ENCODE results near the gene POLA1. TPM values are rescaled to one million over a fixed set of nuclear protein-coding genes. Genes with fewer than 3 reads are reported as not detected.
A peak's percentile ranks its signal among the peaks of the same experiment; 100 is the strongest.
"Not testable (repeated sequence)": the region's sequence is repeated elsewhere in the genome, so short reads cannot be mapped to it uniquely, and the experiment has no call there.

The POLA1 gene
- 10 to 100 TPM in 2 of 4 donors, 1 to 10 TPM in 2; 5.7 to 13.9 (median 9.9) TPM for total RNA-seq

DNA sequence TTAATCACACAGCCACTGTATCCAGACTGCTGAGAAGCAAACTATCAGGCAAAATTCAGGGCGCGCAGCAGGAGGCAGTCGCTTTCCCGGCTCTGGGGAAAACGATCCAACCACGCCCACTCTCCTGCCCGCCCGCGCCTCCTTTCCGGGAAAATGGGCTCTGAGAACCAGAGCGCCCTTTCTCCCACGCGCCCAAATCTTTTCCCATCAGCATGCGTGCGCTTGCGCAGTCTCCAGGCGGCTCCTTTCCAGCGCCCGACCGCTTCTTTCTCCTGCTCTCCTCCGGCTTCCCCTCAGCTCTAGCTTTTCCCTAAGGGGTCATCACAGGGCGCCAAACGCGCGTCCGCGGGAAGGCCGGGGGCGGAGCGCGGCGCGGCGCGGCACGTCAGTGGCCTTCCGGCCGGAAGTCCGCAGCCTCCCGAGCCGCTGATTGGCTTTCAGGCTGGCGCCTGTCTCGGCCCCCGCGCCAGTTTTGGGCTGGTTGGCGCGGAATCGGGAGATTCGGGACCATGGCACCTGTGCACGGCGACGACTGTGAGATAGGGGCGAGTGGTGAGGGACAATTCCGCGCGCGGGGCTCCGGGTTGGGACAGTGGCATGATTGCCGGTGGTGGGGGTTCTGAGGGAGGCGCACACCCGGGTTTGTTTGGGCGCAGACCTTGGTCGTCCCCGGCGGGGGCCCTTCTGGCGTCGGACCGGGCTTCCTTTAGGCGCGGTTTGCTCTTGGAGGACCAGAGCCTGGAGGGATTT, at the start of gene POLA1:
Gene POLA1 (plus strand): TSS at position 466 of the 750 bp plus-strand sequence. CDS start 44 bp downstream, at position 510.
- peak; percentile 98 for ATAC-seq (ENCODE audit: low FRiP score)
- TF ChIP-seq, protein P1, sequence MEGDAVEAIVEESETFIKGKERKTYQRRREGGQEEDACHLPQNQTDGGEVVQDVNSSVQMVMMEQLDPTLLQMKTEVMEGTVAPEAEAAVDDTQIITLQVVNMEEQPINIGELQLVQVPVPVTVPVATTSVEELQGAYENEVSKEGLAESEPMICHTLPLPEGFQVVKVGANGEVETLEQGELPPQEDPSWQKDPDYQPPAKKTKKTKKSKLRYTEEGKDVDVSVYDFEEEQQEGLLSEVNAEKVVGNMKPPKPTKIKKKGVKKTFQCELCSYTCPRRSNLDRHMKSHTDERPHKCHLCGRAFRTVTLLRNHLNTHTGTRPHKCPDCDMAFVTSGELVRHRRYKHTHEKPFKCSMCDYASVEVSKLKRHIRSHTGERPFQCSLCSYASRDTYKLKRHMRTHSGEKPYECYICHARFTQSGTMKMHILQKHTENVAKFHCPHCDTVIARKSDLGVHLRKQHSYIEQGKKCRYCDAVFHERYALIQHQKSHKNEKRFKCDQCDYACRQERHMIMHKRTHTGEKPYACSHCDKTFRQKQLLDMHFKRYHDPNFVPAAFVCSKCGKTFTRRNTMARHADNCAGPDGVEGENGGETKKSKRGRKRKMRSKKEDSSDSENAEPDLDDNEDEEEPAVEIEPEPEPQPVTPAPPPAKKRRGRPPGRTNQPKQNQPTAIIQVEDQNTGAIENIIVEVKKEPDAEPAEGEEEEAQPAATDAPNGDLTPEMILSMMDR (IDR thresholded peaks at IDR 0.05): no peak

DNA sequence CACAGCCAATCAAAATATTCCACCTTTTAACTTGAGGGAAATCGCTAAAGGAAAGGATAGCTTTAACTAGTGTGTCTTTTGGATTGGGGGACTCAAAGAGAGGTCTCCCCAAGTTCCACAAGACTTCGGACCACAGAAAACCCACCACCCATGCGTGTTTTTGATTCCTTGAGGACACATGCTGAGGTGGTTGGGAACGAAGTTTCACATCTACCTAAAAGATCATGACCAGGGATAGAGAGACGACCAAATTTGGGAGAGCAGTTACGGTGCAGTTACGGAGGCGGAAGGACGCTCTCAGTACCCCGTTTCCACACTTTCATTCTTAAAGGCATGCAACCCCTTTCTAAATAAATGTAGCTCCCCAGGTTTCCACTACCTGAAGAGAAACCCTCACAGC, 47.7 kb upstream of the POLA1 start:
- DNase-seq (ENCODE audit: low spot score): no peak
- ATAC-seq (ENCODE audit: low FRiP score): no peak
- TF ChIP-seq, protein P1 (IDR thresholded peaks at IDR 0.05): no peak

More for the DNA sequence above, at the start of gene POLA1:
- peak; percentile 71 for DNase-seq (ENCODE audit: low spot score)

DNA sequence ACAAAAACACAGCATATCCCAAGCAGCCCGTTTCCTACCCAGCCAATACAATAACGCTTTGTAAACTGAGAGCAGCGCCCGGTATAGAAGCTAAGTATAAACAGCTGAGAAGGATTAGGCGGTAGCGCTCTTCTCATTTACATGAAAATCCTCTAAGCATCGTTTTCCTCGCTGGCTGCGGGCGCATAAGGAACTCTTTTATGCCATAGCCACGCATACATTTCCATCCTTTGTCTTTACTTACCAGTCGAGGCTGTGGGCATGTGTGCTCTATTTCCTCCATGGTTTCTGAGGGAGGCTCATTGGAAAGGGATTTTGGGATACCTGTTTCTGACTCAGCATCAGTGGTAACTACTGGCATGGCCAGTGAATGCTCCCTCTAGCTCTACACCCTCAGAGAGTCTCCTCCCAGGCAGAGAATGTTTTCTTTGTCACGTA, 47.0 kb upstream of the POLA1 start:
- DNase-seq (ENCODE audit: low spot score) (no peak), ATAC-seq (ENCODE audit: low FRiP score) (peak; percentile 72)
- TF ChIP-seq, protein P1 (IDR thresholded peaks at IDR 0.05): no peak

DNA sequence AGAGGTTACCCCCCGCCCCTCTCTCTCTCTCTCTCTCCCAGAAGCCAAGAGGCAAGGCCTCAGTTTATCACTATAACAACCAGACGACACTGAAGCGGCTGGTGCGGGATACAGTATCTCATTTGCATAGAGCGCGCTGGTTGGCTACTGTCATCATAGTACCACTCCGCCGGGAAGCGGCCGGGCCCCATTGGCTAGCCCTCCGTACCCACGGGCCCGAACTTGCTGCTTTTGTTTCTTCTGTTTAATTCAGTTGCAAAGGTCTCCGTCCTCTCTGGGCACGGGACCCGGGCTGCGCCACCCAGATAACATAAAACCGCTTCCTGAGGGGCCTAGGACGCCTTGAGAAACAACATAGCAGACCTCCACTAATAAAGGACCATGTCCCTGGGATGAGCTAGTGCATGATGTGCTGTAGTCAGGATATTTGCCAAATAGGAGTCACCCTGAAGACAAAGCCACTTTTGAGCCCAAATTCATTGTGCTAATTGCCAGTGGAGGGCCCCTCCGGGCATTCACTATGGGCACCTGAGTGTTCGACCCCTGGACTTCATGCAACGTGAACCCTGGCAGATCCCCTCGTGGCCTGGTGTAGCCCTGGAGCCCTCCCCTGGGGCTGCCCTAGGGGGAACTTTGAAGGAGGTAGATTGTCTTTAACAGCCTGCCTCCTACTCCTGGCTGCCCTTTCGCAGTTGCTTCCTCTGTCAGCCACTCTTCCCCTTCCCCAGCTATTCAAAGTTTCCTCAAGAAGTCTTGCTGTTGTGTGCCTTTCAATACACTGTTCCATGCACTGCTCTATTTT, 46.3 kb upstream of the POLA1 start, which contains the start of gene PCYT1B:
Gene PCYT1B (minus strand): TSS at position 91 of the 802 bp plus-strand sequence. CDS start 242 bp downstream, outside the sequence.
- TF ChIP-seq, protein P1 (IDR thresholded peaks at IDR 0.05): no peak
- ATAC-seq (ENCODE audit: low FRiP score): peak; percentile 83
- peak; percentile 32 for DNase-seq (ENCODE audit: low spot score)

GRCh38 chrX:24648495-24648894, 45.2 kb upstream of the POLA1 start:
- TF ChIP-seq, protein P1 (IDR thresholded peaks at IDR 0.05): no peak
- DNase-seq (ENCODE audit: low spot score): no peak
- no peak for ATAC-seq (ENCODE audit: low FRiP score)

GRCh38 chrX:24651783-24652182, 41.9 kb upstream of the POLA1 start:
- DNase-seq (ENCODE audit: low spot score) (no peak), ATAC-seq (ENCODE audit: low FRiP score) (no peak)
- TF ChIP-seq, protein P1 (IDR thresholded peaks at IDR 0.05): no peak

- DNase-seq (ENCODE audit: low spot score); ATAC-seq (ENCODE audit: low FRiP score): not testable (repeated sequence)
Measured at GRCh38 chrX:24655679-24656078, 38.0 kb upstream of the POLA1 start.
